ENCODE measurements around the gene CFAP45.
A peak's percentile ranks its signal among the peaks of the same experiment; 100 is the strongest.
"Not testable (repeated sequence)": the region's sequence is repeated elsewhere in the genome, so short reads cannot be mapped to it uniquely, and the experiment has no call there.

The CFAP45 gene

DNA sequence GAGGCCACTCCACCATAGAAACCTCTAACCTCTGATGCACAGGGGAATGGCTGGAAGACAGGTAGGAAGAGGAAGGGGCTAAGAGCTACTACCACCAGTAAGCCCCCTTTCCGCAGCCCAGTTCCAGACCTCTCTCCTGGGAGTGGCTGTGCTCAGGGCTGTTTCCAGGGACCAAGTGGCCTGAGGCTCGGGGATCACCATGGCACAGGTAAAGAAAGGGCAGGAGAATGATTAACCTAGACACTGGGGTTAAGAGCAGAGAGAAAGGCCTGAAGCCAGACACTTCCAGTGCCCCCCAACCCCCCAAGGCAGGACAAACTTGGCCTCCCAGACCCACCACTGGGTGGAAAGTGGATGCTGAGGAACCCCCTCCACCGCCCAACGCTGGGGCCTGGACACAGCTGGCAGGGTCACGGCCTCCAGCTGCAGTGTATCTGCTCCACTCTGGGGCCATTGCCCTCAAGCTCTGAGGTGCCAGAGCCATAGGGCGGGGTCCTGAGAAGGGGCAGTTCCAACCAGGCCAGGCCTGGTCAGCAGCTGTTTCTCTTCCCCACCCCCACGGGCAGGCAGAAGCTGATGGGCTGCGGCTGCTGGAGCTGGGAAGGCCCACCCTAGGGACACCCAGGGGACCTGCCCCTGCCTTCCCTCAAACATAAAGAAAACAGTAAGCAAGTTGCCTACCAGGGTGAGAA, 22.7 kb upstream of the CFAP45 start:
- DNase-seq (ENCODE audit: low spot score) = no peak

DNA sequence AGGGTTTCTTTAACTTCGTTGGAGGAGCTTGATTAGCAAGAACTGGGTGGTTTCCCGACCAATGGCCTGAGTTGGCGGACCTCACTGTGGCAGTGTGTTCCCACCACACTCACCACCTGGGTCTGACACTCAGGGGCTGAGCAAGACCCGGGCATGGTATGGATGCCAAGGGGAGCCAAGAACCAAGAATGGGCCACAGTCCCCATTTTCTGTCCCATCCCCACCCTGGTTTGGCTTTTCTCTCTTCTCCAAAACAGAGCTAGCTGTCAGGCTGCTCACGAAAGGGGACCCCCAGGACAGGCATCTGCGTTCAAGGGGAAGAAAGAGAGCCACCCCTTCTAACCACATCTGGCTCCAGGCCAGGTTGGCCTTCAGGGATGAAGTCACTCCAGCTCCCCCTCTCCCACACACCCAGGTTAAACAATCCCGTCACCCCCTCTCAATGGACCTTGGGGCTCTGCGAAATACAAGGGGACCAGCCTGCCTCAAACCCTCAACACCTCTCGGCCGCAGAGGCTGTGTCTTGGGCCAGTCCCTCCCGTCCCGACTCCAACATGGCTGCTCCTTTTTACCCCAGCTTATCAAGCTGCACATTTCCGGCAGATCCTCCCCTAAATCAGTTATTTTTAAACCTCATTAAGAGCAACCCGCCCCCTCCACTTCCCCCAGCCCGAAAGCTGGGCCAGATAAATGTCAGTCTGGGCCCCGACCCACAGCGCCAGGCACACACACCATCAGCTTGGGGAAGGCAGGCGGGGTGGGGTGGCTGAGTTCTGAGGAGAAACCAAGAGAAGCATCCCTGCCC, 21.9 kb upstream of the CFAP45 start:
- peak; percentile 56 for DNase-seq (ENCODE audit: low spot score)

GRCh38 chr1:159921251-159921650, 21.3 kb upstream of the CFAP45 start:
- peak; percentile 88 for DNase-seq (ENCODE audit: low spot score)

- no peak for DNase-seq (ENCODE audit: low spot score)
These were observed 20.7 kb upstream of the CFAP45 start for GRCh38 chr1:159920651-159921050.

GRCh38 chr1:159920202-159920601, 20.2 kb upstream of the CFAP45 start:
- DNase-seq (ENCODE audit: low spot score) = no peak

DNA sequence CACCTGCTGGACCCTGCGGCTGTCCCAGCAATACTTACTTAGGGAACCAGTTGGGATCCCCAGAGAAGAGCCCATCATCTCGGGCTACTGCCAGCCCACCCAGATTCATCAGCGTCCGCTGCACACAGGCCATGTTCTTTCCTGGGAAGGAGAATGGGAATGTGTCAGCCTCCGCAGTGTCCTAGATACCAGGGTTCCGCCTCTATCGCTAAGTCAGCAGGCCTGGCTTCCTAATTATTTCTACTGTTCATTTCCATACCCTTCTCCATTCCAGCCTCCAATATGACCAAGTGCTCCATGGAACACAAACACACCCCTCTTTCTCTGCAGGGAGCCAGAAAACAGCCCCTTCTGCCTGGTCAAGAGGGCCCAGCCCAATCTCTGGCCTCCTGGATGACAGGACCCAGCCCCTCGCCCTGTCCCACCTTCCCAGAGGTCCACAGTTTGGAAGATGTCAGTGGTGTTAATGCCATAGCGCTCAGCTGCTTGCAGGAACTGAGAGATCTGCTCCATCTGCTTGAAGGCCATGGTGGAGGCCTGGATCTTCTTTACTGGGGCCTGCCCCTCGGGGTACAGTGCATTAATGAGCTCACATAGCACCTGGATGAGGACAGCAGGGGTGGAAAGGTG, 19.4 kb upstream of the CFAP45 start:
- no peak for DNase-seq (ENCODE audit: low spot score)

DNA sequence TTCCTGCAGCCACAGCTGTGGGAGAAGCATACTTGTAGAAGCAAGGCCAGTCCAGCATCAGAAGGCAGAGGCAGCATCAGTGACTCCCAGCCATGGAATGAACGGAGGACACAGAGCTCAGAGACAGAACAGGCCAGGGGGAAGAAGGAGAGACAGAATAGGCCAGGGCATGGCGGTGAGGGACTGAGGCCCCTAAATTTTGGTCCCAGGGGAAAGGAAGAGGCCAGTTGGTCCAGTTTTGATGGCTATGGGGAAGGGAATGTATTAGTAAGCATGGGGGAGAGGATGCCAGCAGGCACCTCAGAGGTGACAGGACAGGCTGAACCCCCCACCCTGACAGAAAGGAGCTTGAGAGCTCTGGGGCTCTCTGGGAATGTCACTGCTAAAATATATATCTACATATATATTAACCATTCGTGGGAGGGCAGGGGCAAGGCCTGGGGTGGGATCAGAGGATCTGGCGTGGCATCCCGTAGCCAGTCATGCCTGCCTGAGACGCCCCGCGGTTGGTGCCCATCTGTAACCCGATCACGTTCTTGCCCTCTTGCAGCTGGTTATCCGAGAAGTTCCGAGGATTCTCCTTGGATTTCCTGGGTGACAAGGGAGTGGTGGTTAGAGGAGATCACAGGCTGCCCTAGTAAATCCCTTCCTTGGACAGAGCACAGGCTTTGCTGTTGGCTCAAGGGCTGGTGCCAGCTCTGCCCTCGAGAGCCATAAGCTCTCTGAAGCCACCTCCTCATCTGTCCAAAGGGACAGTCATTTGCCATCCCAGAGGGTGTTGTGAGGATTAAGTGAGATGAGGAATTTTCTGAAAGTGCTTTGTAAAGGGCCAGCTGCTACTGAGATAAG, 18.6 kb upstream of the CFAP45 start:
- DNase-seq (ENCODE audit: low spot score) = no peak

DNA sequence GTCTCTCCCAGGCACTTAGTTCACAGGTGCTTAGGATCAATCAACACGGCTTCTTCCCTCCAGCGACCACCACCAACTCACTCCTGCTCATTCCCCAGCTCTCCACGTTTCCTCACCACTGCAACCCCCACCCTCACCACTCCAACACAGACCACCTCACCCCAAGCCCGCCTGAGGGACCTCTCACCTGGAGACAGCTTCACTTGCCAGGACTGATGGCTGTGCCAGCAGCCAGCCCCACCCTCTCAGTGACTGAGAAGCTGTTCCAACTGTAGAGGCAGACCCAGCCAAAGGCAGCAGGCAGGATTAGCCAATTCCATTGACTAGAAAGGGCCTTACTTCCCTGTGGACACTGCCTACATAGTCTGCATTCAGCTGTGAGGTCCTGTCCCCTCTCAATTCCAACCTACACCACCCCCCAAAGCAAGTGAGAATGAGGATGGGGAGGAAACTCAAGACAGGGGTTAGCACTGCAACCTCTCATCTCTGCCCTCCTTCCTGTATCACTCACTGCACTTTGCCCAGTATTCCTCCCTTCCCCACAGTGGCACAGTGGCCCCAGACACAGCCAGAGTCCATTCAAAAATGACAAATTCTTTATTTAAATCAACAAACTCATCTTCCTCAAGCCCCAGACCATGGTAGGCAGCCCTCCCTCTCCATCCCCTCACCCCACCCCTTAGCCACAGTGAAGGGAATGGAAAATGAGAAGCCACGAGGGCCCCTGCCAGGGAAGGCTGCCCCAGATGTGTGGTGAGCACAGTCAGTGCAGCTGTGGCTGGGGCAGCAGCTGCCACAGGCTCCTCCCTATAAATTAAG, 17.8 kb upstream of the CFAP45 start:
- DNase-seq (ENCODE audit: low spot score) = peak; percentile 55

DNA sequence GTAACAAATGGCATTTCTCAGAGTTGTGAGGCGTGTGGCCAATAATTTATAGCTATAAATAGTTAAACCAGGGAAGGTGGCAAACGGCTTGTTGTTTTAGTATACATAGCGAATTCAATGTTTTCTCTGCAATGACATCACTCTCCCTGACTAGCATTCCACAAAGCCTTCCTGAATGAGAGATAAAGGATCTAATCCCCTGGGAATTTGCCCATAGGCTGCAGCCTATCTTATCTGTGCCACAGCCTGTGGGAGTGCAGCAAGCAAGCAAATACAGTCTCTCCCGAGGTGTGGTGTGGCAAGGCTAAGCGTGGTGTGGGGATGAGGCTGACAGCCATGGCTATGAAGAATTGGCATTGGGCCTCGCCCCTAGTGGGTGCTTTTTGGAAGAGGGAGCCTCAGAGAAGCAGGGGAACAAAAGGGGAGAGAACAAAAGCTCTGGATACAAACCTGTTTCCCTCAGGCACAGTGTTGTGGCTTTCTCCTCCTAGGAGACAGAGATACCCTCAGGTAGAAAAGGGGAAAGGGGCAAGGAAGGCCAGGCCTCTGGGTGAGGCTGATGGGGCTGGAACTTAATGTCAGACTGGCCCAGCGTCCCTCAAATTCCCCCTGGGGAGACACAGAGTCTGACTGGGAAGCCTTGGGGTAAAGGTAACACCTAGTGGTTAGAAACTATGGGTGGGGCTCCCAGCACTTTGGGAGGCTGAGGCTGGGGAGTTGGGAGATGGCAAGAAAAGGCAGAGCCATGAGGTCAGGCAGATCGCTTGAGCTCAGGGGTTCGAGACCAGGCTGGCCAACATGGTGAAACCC, 16.5 kb upstream of the CFAP45 start:
- no peak for DNase-seq (ENCODE audit: low spot score)

- no peak for DNase-seq (ENCODE audit: low spot score)
These were observed 15.7 kb upstream of the CFAP45 start for GRCh38 chr1:159915571-159916241.

DNA sequence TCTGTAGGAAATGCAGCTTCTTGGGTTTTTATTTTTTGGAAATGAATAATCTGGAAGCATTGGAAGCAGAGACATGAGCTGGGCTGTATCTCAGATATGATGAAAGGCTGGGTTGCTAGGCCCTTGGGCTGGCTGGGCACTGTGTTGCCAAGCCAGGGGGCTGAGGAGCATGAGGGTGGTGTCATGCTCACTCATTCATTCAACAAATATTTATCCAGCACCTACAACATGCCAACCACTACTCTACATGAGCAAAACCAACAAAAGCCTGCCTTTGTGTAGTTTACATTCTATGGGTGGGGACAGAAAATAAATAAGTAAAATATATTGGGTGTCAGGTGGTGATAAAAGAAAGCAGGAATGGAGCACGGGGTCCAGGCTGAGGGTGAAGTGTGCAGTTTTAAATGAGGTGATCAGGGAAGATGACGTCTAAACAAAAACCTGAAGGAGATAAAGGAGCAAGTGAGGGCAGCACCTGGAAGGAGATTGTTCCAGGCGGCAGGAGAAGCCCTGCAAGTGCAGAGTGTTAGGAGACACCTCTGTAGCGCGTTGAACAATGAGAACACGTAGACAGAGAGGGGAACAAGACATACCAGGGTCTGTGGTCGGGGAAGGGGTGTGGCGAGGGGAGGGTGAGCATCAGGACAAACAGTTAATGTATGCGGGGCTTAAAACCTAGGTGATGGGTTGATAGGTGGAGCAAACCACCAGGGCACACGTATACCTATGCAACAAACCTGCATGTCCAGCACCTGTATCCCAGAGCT, 14.5 kb upstream of the CFAP45 start:
- DNase-seq (ENCODE audit: low spot score) = no peak

GRCh38 chr1:159913451-159914192, 13.7 kb upstream of the CFAP45 start:
- DNase-seq (ENCODE audit: low spot score) = no peak

DNA sequence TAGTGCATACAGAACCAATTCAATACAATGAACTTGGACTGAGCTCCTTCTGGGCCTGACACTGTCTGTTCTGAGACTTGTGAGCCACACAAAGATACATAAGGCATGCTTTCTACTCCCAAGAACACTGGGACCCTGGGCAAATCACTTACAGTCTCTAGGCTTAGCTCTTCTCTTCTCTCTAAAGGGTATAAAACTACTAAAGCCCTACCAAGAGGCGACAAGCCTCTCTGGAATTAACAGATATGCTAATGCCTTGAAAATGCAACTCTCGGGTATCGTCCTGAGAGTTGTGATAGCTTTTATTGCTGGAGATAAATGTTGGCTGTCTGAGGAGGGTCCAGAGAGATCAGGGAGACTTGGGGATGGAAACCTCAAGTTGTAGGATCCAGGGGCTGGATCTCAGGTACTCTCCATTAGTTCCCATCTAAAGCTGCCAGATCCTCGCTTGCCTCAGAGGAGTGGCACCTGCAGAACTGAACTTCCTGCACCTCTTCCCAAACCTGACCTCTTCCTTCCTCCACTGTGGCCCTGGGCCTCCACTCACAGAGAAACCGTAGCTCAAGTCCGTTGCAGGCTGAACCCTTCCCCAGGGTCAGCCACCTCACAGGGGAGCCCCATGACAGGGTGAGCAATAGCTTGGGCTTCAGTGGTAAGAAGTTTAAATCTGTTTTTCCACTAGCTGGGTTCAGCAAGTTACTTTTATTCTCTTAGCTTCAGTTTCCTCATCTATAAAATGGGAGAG, 11.5 kb upstream of the CFAP45 start:
- no peak for DNase-seq (ENCODE audit: low spot score)

DNA sequence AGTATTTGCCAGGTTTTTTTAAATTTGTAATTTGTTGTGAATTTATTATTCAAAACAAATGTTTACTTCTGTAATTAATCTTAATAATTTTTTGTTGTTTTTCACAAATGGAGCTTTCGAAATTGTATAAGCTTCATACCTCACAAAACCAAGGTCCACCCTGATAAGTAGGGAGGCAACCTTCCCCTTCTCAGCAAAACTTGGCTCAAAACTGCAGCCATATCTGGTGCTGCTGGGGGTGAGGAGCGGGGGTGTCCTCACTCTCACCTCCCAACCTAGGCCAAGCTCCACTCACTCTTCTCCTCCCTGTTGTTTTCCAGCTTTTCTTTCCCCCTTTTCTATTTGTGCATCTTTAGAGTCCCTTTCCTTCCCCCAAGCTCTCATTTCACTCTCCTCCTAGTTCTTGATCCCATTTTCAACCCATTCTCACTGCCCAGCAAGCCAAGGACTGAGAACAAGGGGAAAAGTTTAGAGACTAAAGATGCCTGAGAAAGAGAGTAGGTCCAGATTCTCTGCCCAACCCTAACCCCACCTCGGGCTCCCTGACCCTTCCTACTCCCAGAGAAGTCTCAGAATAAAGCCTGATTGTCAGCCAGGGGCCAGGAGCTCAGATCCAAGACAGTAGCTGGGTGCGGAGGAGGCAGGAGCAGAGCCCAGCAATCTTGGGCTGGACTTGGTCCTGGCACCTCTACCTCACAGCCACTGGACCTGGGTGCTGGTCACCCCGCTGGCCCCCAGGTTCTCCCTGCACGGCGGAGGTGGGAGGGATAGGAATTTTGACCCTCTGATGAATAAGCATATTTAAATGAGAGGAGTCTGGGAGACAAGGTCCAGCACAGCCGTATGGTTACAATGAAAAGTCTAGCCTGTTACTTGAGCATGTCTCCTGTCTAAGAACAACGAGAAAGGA, 8.3 kb upstream of the CFAP45 start:
- DNase-seq (ENCODE audit: low spot score) = no peak

DNA sequence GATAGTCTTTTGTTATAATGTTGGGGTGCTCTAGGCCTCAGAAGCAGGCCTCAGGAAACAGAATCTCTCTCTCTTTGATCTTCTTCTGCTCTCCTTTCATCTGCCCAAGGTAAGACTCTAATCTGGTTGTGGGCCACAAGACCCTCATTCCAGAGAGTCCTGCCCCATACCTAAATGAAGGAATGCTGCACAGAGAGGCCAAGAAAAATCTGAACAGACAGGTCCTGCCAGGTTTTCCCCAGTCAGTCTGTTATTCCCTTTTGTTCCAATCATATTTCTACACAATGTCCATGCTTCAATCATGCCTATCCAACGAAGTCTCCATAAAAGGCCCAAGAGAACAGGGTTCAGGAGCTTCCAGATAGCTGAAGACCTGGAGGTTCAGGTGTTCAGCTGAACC, 7.0 kb upstream of the CFAP45 start:
- DNase-seq (ENCODE audit: low spot score) = no peak

- not testable (repeated sequence) for DNase-seq (ENCODE audit: low spot score)
These were observed 4.1 kb upstream of the CFAP45 start for GRCh38 chr1:159904036-159904435.

DNA sequence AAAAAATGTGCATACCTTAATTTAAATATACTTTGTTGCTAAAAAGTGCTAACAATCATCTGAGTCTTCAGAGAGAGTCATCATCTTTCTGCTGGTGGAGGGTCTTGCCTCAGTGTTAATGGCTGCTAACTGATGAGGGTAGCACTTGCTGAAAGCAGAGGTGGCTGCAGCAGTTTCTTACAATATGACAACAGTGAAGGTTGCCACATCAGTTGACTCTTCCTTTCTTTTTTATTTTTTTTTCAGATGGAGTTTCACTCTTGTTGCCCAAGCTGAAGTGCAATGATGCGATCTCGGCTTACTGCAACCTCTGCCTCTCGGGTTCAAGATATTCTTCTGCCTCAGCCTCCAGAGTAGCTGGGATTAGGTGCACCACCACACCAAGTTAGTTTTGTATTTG, 2.6 kb upstream of the CFAP45 start:
- no peak for DNase-seq (ENCODE audit: low spot score)

Data from NAMALWA (cell line).